ENCODE results near the gene ARFGEF3. TPM values are rescaled to one million over a fixed set of nuclear protein-coding genes. Genes with fewer than 3 reads are reported as not detected.

ARFGEF3 gene
- total and polyA plus RNA-seq, 11 donors: 0.58 to 11.9 (median 2.5) TPM

GRCh38 chr6:138345565-138346285 lies 184.0 kb downstream of the ARFGEF3 start:
- ATAC-seq (no peak), DNase-seq (no peak)
- no peaks in the 10 kb centered on the region for H3K27me3 ChIP-seq
- no peaks in the 10 kb centered on the region for H3K9me3 ChIP-seq
- no peak overlapping the region for H3K27ac ChIP-seq
- no peak overlapping the region for H3K4me3 ChIP-seq
- H3K36me3 ChIP-seq: no peaks in the 10 kb centered on the region
- WGBS, 4 donors: 75 to 80% (median 79%) methylated on average over 2 of the region's 2 CpGs
- H3K4me1 ChIP-seq: peaks cover 0 to 8% (median 0%) of the 10 kb centered on the region in 12 donors
- TF ChIP-seq CTCF (IDR thresholded peaks at IDR 0.05) (no peak), POLR2A (IDR thresholded peaks at IDR 0.05) (no peak)
- intact Hi-C loops (cut with DNase I): no loop called here

- Histone ChIP-seq H3K36me3 (no peaks in the 10 kb centered on the region), H3K4me1 (peaks cover 0 to 8% (median 0%) of the 10 kb centered on the region in 12 donors), H3K27me3 (no peaks in the 10 kb centered on the region), H3K9me3 (no peaks in the 10 kb centered on the region), H3K4me3 (no peak overlapping the region), H3K27ac (no peak overlapping the region)
- 67 to 68% (median 67%) methylated on average over 2 of the region's 2 CpGs for WGBS, 4 donors
- TF ChIP-seq POLR2A (IDR thresholded peaks at IDR 0.05): no peak
- no peak for TF ChIP-seq CTCF (IDR thresholded peaks at IDR 0.05)
- intact Hi-C loops (cut with DNase I): no loop called here
- no peak for DNase-seq
- ATAC-seq: no peak
Observed at GRCh38 chr6:138346302-138347195, 184.8 kb downstream of the ARFGEF3 start.

GRCh38 chr6:138347864-138348263 lies 186.1 kb downstream of the ARFGEF3 start:
- Histone ChIP-seq H3K36me3 (no peaks in the 10 kb centered on the region), H3K4me1 (peaks cover 0 to 8% (median 0%) of the 10 kb centered on the region in 12 donors), H3K27me3 (no peaks in the 10 kb centered on the region), H3K9me3 (no peaks in the 10 kb centered on the region), H3K27ac (no peak overlapping the region), H3K4me3 (no peak overlapping the region)
- ATAC-seq (no peak), DNase-seq (no peak)
- intact Hi-C loops (cut with DNase I): no loop called here
- whole genome bisulfite sequencing, 4 donors: 70 to 86% (median 81%) methylated on average over 2 of the region's 2 CpGs
- no peak for TF ChIP-seq POLR2A (IDR thresholded peaks at IDR 0.05)
- TF ChIP-seq CTCF (IDR thresholded peaks at IDR 0.05): no peak

- 82 to 86% (median 84%) methylated on average over 3 of the region's 3 CpGs for WGBS, 4 donors
- Histone ChIP-seq H3K27me3 (no peaks in the 10 kb centered on the region), H3K4me1 (peaks cover 0 to 8% (median 0%) of the 10 kb centered on the region in 12 donors), H3K36me3 (no peaks in the 10 kb centered on the region), H3K27ac (no peak overlapping the region), H3K4me3 (no peak overlapping the region), H3K9me3 (no peaks in the 10 kb centered on the region)
- TF ChIP-seq POLR2A (IDR thresholded peaks at IDR 0.05) (no peak), CTCF (IDR thresholded peaks at IDR 0.05) (no peak)
- intact Hi-C loops (cut with DNase I): no loop called here
- ATAC-seq (no peak), DNase-seq (no peak)
Observed at GRCh38 chr6:138349891-138350290, 188.2 kb downstream of the ARFGEF3 start.

Measured in heart left ventricle (tissue), 16 donors.